GM23338 (cell line): ENCODE measurements around the gene MTMR3. TPM values are rescaled to one million over a fixed set of nuclear protein-coding genes. Genes with fewer than 3 reads are reported as not detected.
A peak's percentile ranks its signal among the peaks of the same experiment; 100 is the strongest.

ENCODE experiments used
- ATAC-seq: fragments of 200-7000 bp; cut with Tn5 transposase; 3 replicates; pipeline ENCODE4 v1.9.1; 2020
- DNase-seq: peaks from one replicate; pipeline ENCODE4 v3.0.0-alpha.2; 2015; ENCODE audit warnings: low spot score
- H2AFZ ChIP-seq: fragments of 200-600 bp; sonication (generic); 2 replicates; pipeline ENCODE4 v1.8.0; 2016; ENCODE audit warnings: antibody characterized with exemption, mild to moderate bottlenecking, moderate library complexity
- H3F3A ChIP-seq: fragments of 200-600 bp; sonication (generic); replicated peaks from 2 replicates; pipeline ENCODE4 v1.8.0; 2017; ENCODE audit warnings: antibody characterized with exemption, mixed run types, low read depth
- H3K27ac ChIP-seq: fragments of 200-600 bp; sonication (generic); 2 replicates; pipeline ENCODE4 v1.6.1; 2016; ENCODE audit warnings: low read depth
- H3K27me3 ChIP-seq: fragments of 200-600 bp; sonication (generic); 2 replicates; pipeline ENCODE4 v1.8.0; 2016; ENCODE audit warnings: mild to moderate bottlenecking, mixed run types, moderate library complexity; ENCODE audit not compliant: insufficient read depth
- H3K36me3 ChIP-seq: fragments of 200-600 bp; sonication (generic); 2 replicates; pipeline ENCODE4 v1.8.0; 2016; ENCODE audit warnings: mild to moderate bottlenecking; ENCODE audit not compliant: insufficient read depth
- H3K4me1 ChIP-seq: fragments of 200-600 bp; sonication (generic); 2 replicates; pipeline ENCODE4 v1.8.0; 2016; ENCODE audit warnings: mild to moderate bottlenecking, moderate library complexity; ENCODE audit not compliant: insufficient read depth
- H3K4me2 ChIP-seq: fragments of 200-600 bp; sonication (generic); 2 replicates; pipeline ENCODE4 v1.7.1; 2017; ENCODE audit warnings: mixed run types
- H3K4me3 ChIP-seq: fragments of 200-600 bp; sonication (generic); 2 replicates; pipeline ENCODE4 v1.6.1; 2016; ENCODE audit warnings: mixed run types
- H3K79me2 ChIP-seq: fragments of 200-600 bp; sonication (generic); replicated peaks from 2 replicates; pipeline ENCODE4 v1.8.0; 2017; ENCODE audit warnings: mild to moderate bottlenecking; ENCODE audit not compliant: insufficient read depth
- H3K9me2 ChIP-seq: fragments of 200-600 bp; sonication (generic); 2 replicates; pipeline ENCODE4 v1.8.0; 2017; ENCODE audit not compliant: insufficient read depth
- H4K20me1 ChIP-seq: fragments of 200-600 bp; sonication (generic); replicated peaks from 2 replicates; pipeline ENCODE4 v1.8.0; 2017; ENCODE audit warnings: mild to moderate bottlenecking; ENCODE audit not compliant: insufficient read depth
- H3K27ac Mint-ChIP-seq: 2 replicates; pipeline ENCODE4 v1.8.0; 2020; ENCODE audit warnings: inconsistent platforms, mild to moderate bottlenecking, moderate library complexity, mixed read lengths
- H3K27me3 Mint-ChIP-seq: 3 replicates; pipeline ENCODE4 v1.8.0; 2022; ENCODE audit warnings: low read depth, mild to moderate bottlenecking, moderate library complexity, mixed read lengths, inconsistent platforms; ENCODE audit not compliant: insufficient read depth, poor library complexity
- H3K36me3 Mint-ChIP-seq: 3 replicates; pipeline ENCODE4 v1.8.0; 2021; ENCODE audit warnings: low read depth, mild to moderate bottlenecking, inconsistent platforms, moderate library complexity, mixed read lengths
- H3K4me1 Mint-ChIP-seq: 3 replicates; pipeline ENCODE4 v1.8.0; 2020; ENCODE audit warnings: mild to moderate bottlenecking, inconsistent platforms, mixed read lengths
- H3K4me3 Mint-ChIP-seq: 3 replicates; pipeline ENCODE4 v1.8.0; 2021; ENCODE audit warnings: moderate library complexity, mild to moderate bottlenecking, inconsistent platforms, mixed read lengths
- H3K9me3 Mint-ChIP-seq: 3 replicates; pipeline ENCODE4 v1.8.0; 2020; ENCODE audit warnings: moderate library complexity, mild to moderate bottlenecking, inconsistent platforms, mixed read lengths
- EZH2phosphoT487 ChIP-seq: fragments of 200-600 bp; sonication (generic); IDR thresholded peaks from one replicate; pipeline ENCODE4 v1.8.1; 2018; ENCODE audit warnings: antibody characterized with exemption; ENCODE audit not compliant: unreplicated experiment
- NANOG ChIP-seq: IDR thresholded peaks from 2 replicates; pipeline ENCODE4 v1.6.1; 2016; ENCODE audit warnings: antibody characterized with exemption, borderline replicate concordance
- POLR2AphosphoS5 ChIP-seq: IDR thresholded peaks from 2 replicates; pipeline ENCODE4 v1.6.1; 2016; ENCODE audit warnings: antibody characterized with exemption, low read depth
- REST ChIP-seq: IDR thresholded peaks from one replicate; pipeline ENCODE4 v1.6.1; 2018; ENCODE audit warnings: antibody characterized with exemption; ENCODE audit not compliant: unreplicated experiment
- ZNF114 ChIP-seq: fragments of 250-450 bp; sonication (Bioruptor Pico); IDR thresholded peaks from 2 replicates; pipeline ENCODE4 v1.5.0; 2020; ENCODE audit warnings: mild to moderate bottlenecking, moderate library complexity
- ZNF331 ChIP-seq: fragments of 250-450 bp; sonication (Bioruptor Pico); IDR thresholded peaks from 2 replicates; pipeline ENCODE4 v1.5.0; 2020; ENCODE audit warnings: low read depth, mild to moderate bottlenecking, moderate library complexity
- polyA plus RNA-seq: library from polyadenylated mRNA; unstranded; fragments of >200 nt; fragmentation: Nextera tagmentation; extraction: Ambion mirVana; gene quantifications from 2 replicates; pipeline ENCODE4 v1.2.1, GENCODE V29; 2016
- total RNA-seq: library from RNA; depleted of rRNA; stranded (reverse); fragments of >200 nt; shearing (Covaris generic); gene quantifications from 2 replicates; pipeline ENCODE4 v1.2.3, GENCODE V29; 2014
- TF ChIP-seq, protein P1 (sequence below), 2 experiments: fragments of 200-600 bp in 1 of 2; sonication (generic) in 1 of 2; conservative IDR thresholded peaks; 2 replicates each; pipeline versions ENCODE4 v1.5.1 to v1.6.1; 2016 to 2017; ENCODE audit warnings: antibody characterized with exemption in 2 of 2, low read depth in 2 of 2, mild to moderate bottlenecking in 2 of 2, moderate library complexity in 1 of 2
- TF ChIP-seq, protein P2 (sequence below): IDR thresholded peaks from 2 replicates; pipeline ENCODE4 v1.6.1; 2016; ENCODE audit warnings: antibody characterized with exemption

Gene MTMR3
- total and polyA plus RNA-seq, 2 experiments from 2014 or later = 5.2 to 27.4 TPM

GRCh38 chr22:29882716-29883044 is 294 bp upstream of the MTMR3 start:
- Histone ChIP-seq H2AFZ (no peak overlapping the region; the same call in 1 of the 2 replicates), H3K36me3 (no peaks in the 10 kb centered on the region), H3K4me1 (peaks cover 20% of the 10 kb centered on the region), H3K4me2 (peak overlapping the region; percentile 53), H3K9me2 (0 out of 2 replicates have a peak, but pooled peaks cover 5% of the 10 kb centered on the region), H3F3A (no peaks in the 10 kb centered on the region), H3K27me3 (no peaks in the 10 kb centered on the region), H4K20me1 (peaks cover 11% of the 10 kb centered on the region), H3K27ac (no peak overlapping the region), H3K4me3 (peak overlapping the region; percentile 94; the same call in 1 of the 2 replicates), H3K79me2 (peaks cover 41% of the 10 kb centered on the region)
- no peaks in the 10 kb centered on the region for H3K36me3 Mint-ChIP-seq
- DNase-seq = no peak
- peaks cover 7% of the 10 kb centered on the region; the same call in 2 of the 3 replicates for H3K4me1 Mint-ChIP-seq
- H3K4me3 Mint-ChIP-seq = peak overlapping the region; percentile 89
- H3K27ac Mint-ChIP-seq = no peak overlapping the region
- peaks cover 1% of the 10 kb centered on the region for H3K27me3 Mint-ChIP-seq
- no peak for TF ChIP-seq POLR2AphosphoS5
- TF ChIP-seq, protein P1, sequence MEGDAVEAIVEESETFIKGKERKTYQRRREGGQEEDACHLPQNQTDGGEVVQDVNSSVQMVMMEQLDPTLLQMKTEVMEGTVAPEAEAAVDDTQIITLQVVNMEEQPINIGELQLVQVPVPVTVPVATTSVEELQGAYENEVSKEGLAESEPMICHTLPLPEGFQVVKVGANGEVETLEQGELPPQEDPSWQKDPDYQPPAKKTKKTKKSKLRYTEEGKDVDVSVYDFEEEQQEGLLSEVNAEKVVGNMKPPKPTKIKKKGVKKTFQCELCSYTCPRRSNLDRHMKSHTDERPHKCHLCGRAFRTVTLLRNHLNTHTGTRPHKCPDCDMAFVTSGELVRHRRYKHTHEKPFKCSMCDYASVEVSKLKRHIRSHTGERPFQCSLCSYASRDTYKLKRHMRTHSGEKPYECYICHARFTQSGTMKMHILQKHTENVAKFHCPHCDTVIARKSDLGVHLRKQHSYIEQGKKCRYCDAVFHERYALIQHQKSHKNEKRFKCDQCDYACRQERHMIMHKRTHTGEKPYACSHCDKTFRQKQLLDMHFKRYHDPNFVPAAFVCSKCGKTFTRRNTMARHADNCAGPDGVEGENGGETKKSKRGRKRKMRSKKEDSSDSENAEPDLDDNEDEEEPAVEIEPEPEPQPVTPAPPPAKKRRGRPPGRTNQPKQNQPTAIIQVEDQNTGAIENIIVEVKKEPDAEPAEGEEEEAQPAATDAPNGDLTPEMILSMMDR (conservative IDR thresholded peaks at IDR 0.05; ENCODE audit: low read depth in 2 of 2) = no peak
- TF ChIP-seq, protein P2, sequence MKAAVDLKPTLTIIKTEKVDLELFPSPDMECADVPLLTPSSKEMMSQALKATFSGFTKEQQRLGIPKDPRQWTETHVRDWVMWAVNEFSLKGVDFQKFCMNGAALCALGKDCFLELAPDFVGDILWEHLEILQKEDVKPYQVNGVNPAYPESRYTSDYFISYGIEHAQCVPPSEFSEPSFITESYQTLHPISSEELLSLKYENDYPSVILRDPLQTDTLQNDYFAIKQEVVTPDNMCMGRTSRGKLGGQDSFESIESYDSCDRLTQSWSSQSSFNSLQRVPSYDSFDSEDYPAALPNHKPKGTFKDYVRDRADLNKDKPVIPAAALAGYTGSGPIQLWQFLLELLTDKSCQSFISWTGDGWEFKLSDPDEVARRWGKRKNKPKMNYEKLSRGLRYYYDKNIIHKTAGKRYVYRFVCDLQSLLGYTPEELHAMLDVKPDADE = no peak
- TF ChIP-seq EZH2phosphoT487 = no peak
- TF ChIP-seq ZNF114 (CRISPR knock-in tag) = no peak
- TF ChIP-seq NANOG = no peak
- TF ChIP-seq REST = no peak
- H3K9me3 Mint-ChIP-seq = no peaks in the 10 kb centered on the region; the same call in 2 of the 3 replicates
- peak; percentile 67 for ATAC-seq

GRCh38 chr22:29883775-29884097 is 762 bp downstream of the MTMR3 start:
- no peaks in the 10 kb centered on the region for H3K36me3 Mint-ChIP-seq
- peaks cover 1% of the 10 kb centered on the region for H3K27me3 Mint-ChIP-seq
- peak; percentile 30 for ATAC-seq
- Histone ChIP-seq H3K4me3 (peak overlapping the region; percentile 94), H2AFZ (peak overlapping the region; percentile 91), H3K9me2 (0 out of 2 replicates have a peak, but pooled peaks cover 5% of the 10 kb centered on the region), H3K27ac (peak overlapping the region; percentile 83), H3K79me2 (peaks cover 51% of the 10 kb centered on the region), H3K36me3 (no peaks in the 10 kb centered on the region), H3K4me1 (peaks cover 20% of the 10 kb centered on the region), H3K27me3 (no peaks in the 10 kb centered on the region), H3F3A (no peaks in the 10 kb centered on the region), H3K4me2 (peak overlapping the region; percentile 94), H4K20me1 (peaks cover 11% of the 10 kb centered on the region)
- H3K9me3 Mint-ChIP-seq = no peaks in the 10 kb centered on the region; the same call in 2 of the 3 replicates
- no peak for TF ChIP-seq ZNF331 (CRISPR knock-in tag)
- H3K4me3 Mint-ChIP-seq = peak overlapping the region; percentile 89
- DNase-seq = no peak
- peaks cover 7% of the 10 kb centered on the region; the same call in 2 of the 3 replicates for H3K4me1 Mint-ChIP-seq
- no peak overlapping the region for H3K27ac Mint-ChIP-seq
